Thyroid gland (tissue), 4 donors: ENCODE measurements around the gene UNC93B1. TPM values are rescaled to one million over a fixed set of nuclear protein-coding genes. Genes with fewer than 3 reads are reported as not detected.

Experiments used
- DNase-seq, 2 donors: peaks; one replicate each; pipeline ENCODE4 v3.0.0-alpha.2; 2019
- H3K27ac ChIP-seq, 3 donors: fragments of 200-600 bp; sonication (generic); 1 replicate in 2 of 3; 2 replicates in 1 of 3; pipeline ENCODE4 v1.5.1; 2016 to 2019; ENCODE audit warnings: mild to moderate bottlenecking in 1 of 3, moderate library complexity in 1 of 3
- H3K27me3 ChIP-seq: fragments of 200-600 bp; sonication (generic); one replicate; pipeline ENCODE4 v1.5.1; 2019
- H3K36me3 ChIP-seq, 2 donors: fragments of 200-600 bp; sonication (generic); one replicate each; pipeline ENCODE4 v1.5.1; 2016 to 2019
- H3K4me1 ChIP-seq, 2 donors: fragments of 200-600 bp; sonication (generic); one replicate each; pipeline ENCODE4 v1.5.1; 2017 to 2019
- H3K4me3 ChIP-seq, 3 donors: fragments of 200-600 bp; sonication (generic); replicated peaks in 1 of 3; 1 replicate in 2 of 3; 2 replicates in 1 of 3; pipeline ENCODE4 v1.5.1; 2016; ENCODE audit warnings: mild to moderate bottlenecking in 1 of 3
- H3K9me3 ChIP-seq: fragments of 200-600 bp; sonication (generic); one replicate; pipeline ENCODE4 v1.5.1; 2017
- CTCF ChIP-seq, 6 experiments: fragments of 200-600 bp in 3 of 6; fragments of 450-650 bp in 3 of 6; sonication (generic) in 3 of 6; IDR thresholded peaks; one replicate each; pipeline ENCODE4 v1.5.1; 2016 to 2019; ENCODE audit warnings: antibody characterized with exemption in 6 of 6, mild to moderate bottlenecking in 2 of 6, inconsistent platforms in 1 of 6, moderate library complexity in 1 of 6
- POLR2A ChIP-seq, 2 donors: fragments of 450-650 bp; IDR thresholded peaks; one replicate each; pipeline ENCODE4 v1.6.1; 2017; ENCODE audit warnings: antibody characterized with exemption in 2 of 2, mild to moderate bottlenecking in 2 of 2, moderate library complexity in 1 of 2
- WGBS, 2 donors: methylation state at CpG; one replicate each; pipeline ENCODE4 v1.1.5; 2017; 5-methylcytosine and 5-hydroxymethylcytosine counted together
- intact Hi-C: fragments of 100-400 bp; cut with DNase I; formaldehyde crosslinking; loops from one replicate; pipeline ENCODE4 v1.15.1; 2023
- total RNA-seq, 4 donors: library from RNA; depleted of rRNA; stranded (reverse); fragments of >200 nt; gene quantifications; one replicate each; pipeline ENCODE4 v1.2.3, GENCODE V29; 2016

The UNC93B1 gene
- total RNA-seq, 4 donors from 2014 or later = 25.7 to 49.2 (median 36.3) TPM

- Histone ChIP-seq H3K27ac (no peak overlapping the region), H3K9me3 (no peaks in the 10 kb centered on the region), H3K27me3 (no peaks in the 10 kb centered on the region), H3K4me1 (peaks cover 11 to 17% of the 10 kb centered on the region in 2 donors), H3K4me3 (no peak overlapping the region), H3K36me3 (peaks cover 10 to 17% of the 10 kb centered on the region in 2 donors)
- no peak for DNase-seq
- intact Hi-C loops = loop anchor here (5.0 kb wide), 1 partner anchor 78 kb away; the partner anchor contains the start of gene CHKA
- WGBS, 2 donors = 88 to 91% methylated on average over 13 to 24 of the region's 24 CpGs
- TF ChIP-seq CTCF (IDR thresholded peaks at IDR 0.05) (no peak), POLR2A (IDR thresholded peaks at IDR 0.05) (no peak)
Measured at GRCh38 chr11:68044145-68044813, 40.4 kb upstream of the UNC93B1 start.

- DNase-seq = no peak
- Histone ChIP-seq H3K4me1 (peaks cover 14 to 23% of the 10 kb centered on the region in 2 donors), H3K4me3 (no peak overlapping the region), H3K27me3 (no peaks in the 10 kb centered on the region), H3K36me3 (peaks cover 10 to 12% of the 10 kb centered on the region in 2 donors), H3K27ac (no peak overlapping the region), H3K9me3 (no peaks in the 10 kb centered on the region)
- 89 to 90% methylated on average over 17 to 34 of the region's 36 CpGs for WGBS, 2 donors
- intact Hi-C loops = loop anchor here (5.0 kb wide), 1 partner anchor 79 kb away; the partner anchor contains the start of gene CHKA
- TF ChIP-seq POLR2A (IDR thresholded peaks at IDR 0.05) (no peak), CTCF (IDR thresholded peaks at IDR 0.05) (no peak)
Measured at GRCh38 chr11:68043349-68044144, 39.6 kb upstream of the UNC93B1 start.

GRCh38 chr11:68043029-68043348, 39.1 kb upstream of the UNC93B1 start:
- peaks cover 10 to 12% of the 10 kb centered on the region in 2 donors for H3K36me3 ChIP-seq

GRCh38 chr11:68042219-68043028, 38.5 kb upstream of the UNC93B1 start:
- TF ChIP-seq POLR2A (IDR thresholded peaks at IDR 0.05) = no peak
- 96 to 100% methylated on average over 6 to 8 of the region's 27 CpGs for WGBS, 2 donors

More at GRCh38 chr11:68043029-68043348, 39.1 kb upstream of the UNC93B1 start:
- no peak for DNase-seq
- Histone ChIP-seq H3K4me3 (no peak overlapping the region), H3K27ac (no peak overlapping the region), H3K27me3 (no peaks in the 10 kb centered on the region), H3K9me3 (no peaks in the 10 kb centered on the region), H3K4me1 (peaks cover 19 to 28% of the 10 kb centered on the region in 2 donors)
- TF ChIP-seq POLR2A (IDR thresholded peaks at IDR 0.05) = no peak
- no peak for TF ChIP-seq CTCF (IDR thresholded peaks at IDR 0.05)
- intact Hi-C loops = loop anchor here (5.0 kb wide), 1 partner anchor 79 kb away; the partner anchor contains the start of gene CHKA
- WGBS, 2 donors = 73 to 80% methylated on average over 2 to 3 of the region's 8 CpGs

GRCh38 chr11:68041617-68042218, 37.8 kb upstream of the UNC93B1 start:
- Histone ChIP-seq H3K36me3 (peaks cover 10 to 12% of the 10 kb centered on the region in 2 donors), H3K27ac (no peak overlapping the region), H3K4me3 (no peak overlapping the region), H3K27me3 (no peaks in the 10 kb centered on the region), H3K9me3 (no peaks in the 10 kb centered on the region), H3K4me1 (peaks cover 32 to 39% of the 10 kb centered on the region in 2 donors)
- intact Hi-C loops = loop anchor here (5.0 kb wide), 1 partner anchor 81 kb away; the partner anchor contains the start of gene CHKA
- TF ChIP-seq POLR2A (IDR thresholded peaks at IDR 0.05) (no peak), CTCF (IDR thresholded peaks at IDR 0.05) (no peak)
- 80 to 86% methylated on average over 10 to 12 of the region's 12 CpGs for WGBS, 2 donors
- DNase-seq = no peak

More at GRCh38 chr11:68042219-68043028, 38.5 kb upstream of the UNC93B1 start:
- Histone ChIP-seq H3K9me3 (no peaks in the 10 kb centered on the region), H3K4me1 (peaks cover 25 to 32% of the 10 kb centered on the region in 2 donors), H3K27ac (no peak overlapping the region), H3K36me3 (peaks cover 10 to 12% of the 10 kb centered on the region in 2 donors), H3K27me3 (no peaks in the 10 kb centered on the region), H3K4me3 (no peak overlapping the region)
- intact Hi-C loops = loop anchor here (5.0 kb wide), 1 partner anchor 80 kb away; the partner anchor contains the start of gene CHKA
- no peak for DNase-seq
